IMR-90 (cell line): ENCODE data around the gene SLC35F3. TPM values are rescaled to one million over a fixed set of nuclear protein-coding genes. Genes with fewer than 3 reads are reported as not detected.

Experiments used
- ATAC-seq: fragments of 200-7000 bp; cut with Tn5 transposase; 2 replicates; pipeline ENCODE4 v1.9.1; 2020; ENCODE audit warnings: low read depth, mild to moderate bottlenecking, moderate library complexity
- BruUV-seq: library from RNA; stranded (reverse); fragments of 400-500 nt; replicated peaks from 2 replicates; lab custom pipeline; 2021; lab: Mats Ljungman, UMichigan
- CTCF ChIA-PET: fragments of 300-600 bp; formaldehyde crosslinking; extraction: SDS; loops from one replicate; lab custom pipeline; 2021; ENCODE audit warnings: antibody characterized with exemption; lab: Yijun Ruan, JAX
- POLR2A ChIA-PET: fragments of 300-600 bp; sonication (Branson Sonifier 250); formaldehyde crosslinking; loops from one replicate; lab custom pipeline; 2022; ENCODE audit warnings: antibody characterized with exemption; ENCODE audit not compliant: unreplicated experiment; lab: Charles Lee
- DNase-seq: peaks from one replicate; pipeline ENCODE4 v3.0.0; 2013
- H2AFZ ChIP-seq: replicated peaks from 2 replicates; pipeline ENCODE3; 2013; ENCODE audit warnings: low read length, mild to moderate bottlenecking; ENCODE audit not compliant: poor library complexity
- H2AK5ac ChIP-seq: 2 replicates; pipeline ENCODE4 v1.6.1; 2013; ENCODE audit warnings: low read depth, low read length, inconsistent platforms
- H2AK9ac ChIP-seq: replicated peaks from 2 replicates; pipeline ENCODE3; 2013; ENCODE audit warnings: mild to moderate bottlenecking, low read depth, low read length, moderate library complexity; ENCODE audit not compliant: poor library complexity
- H2BK120ac ChIP-seq: 2 replicates; pipeline ENCODE4 v1.6.1; 2013; ENCODE audit warnings: low read depth, low read length, inconsistent platforms
- H2BK15ac ChIP-seq: 3 replicates; pipeline ENCODE4 v1.6.1; 2013; ENCODE audit warnings: low read depth, low read length, inconsistent platforms
- H2BK20ac ChIP-seq: 2 replicates; pipeline ENCODE4 v1.6.1; 2013; ENCODE audit warnings: low read depth, mild to moderate bottlenecking, inconsistent platforms, low read length, moderate library complexity
- H2BK5ac ChIP-seq: 2 replicates; pipeline ENCODE4 v1.6.1; 2013; ENCODE audit warnings: mild to moderate bottlenecking, low read depth, low read length, inconsistent platforms; ENCODE audit not compliant: poor library complexity, severe bottlenecking
- H3K14ac ChIP-seq: replicated peaks from 2 replicates; pipeline ENCODE4 v1.6.1; 2013; ENCODE audit warnings: low read depth, low read length, inconsistent platforms
- H3K18ac ChIP-seq: 2 replicates; pipeline ENCODE4 v1.6.1; 2013; ENCODE audit warnings: low read depth, low read length, control low read depth
- H3K23ac ChIP-seq: 2 replicates; pipeline ENCODE4 v1.6.1; 2013; ENCODE audit warnings: low read depth, low read length, inconsistent platforms
- H3K27ac ChIP-seq: 2 replicates; pipeline ENCODE4 v1.5.1; 2013; ENCODE audit warnings: mild to moderate bottlenecking, control low read depth, low read length; ENCODE audit not compliant: insufficient read depth
- H3K27me3 ChIP-seq: 2 replicates; pipeline ENCODE4 v1.6.1; 2013; ENCODE audit warnings: low read length; ENCODE audit not compliant: control insufficient read depth, insufficient read depth
- H3K36me3 ChIP-seq: 2 replicates; pipeline ENCODE4 v1.6.1; 2013; ENCODE audit warnings: low read length, mixed read lengths; ENCODE audit not compliant: control insufficient read depth, insufficient read depth
- H3K4ac ChIP-seq: 2 replicates; pipeline ENCODE4 v1.6.1; 2013; ENCODE audit warnings: low read depth, low read length, inconsistent platforms
- H3K4me1 ChIP-seq: 2 replicates; pipeline ENCODE4 v1.6.1; 2013; ENCODE audit warnings: low read length, mixed read lengths; ENCODE audit not compliant: control insufficient read depth, insufficient read depth
- H3K4me2 ChIP-seq: 2 replicates; pipeline ENCODE4 v1.6.1; 2013; ENCODE audit warnings: low read depth, mild to moderate bottlenecking, control low read depth, low read length, moderate library complexity
- H3K4me3 ChIP-seq: 2 replicates; pipeline ENCODE4 v1.5.1; 2013; ENCODE audit warnings: low read depth, mild to moderate bottlenecking, control low read depth, low read length, moderate library complexity; ENCODE audit not compliant: insufficient read depth
- H3K56ac ChIP-seq: 2 replicates; pipeline ENCODE4 v1.6.1; 2013; ENCODE audit warnings: low read length, inconsistent platforms; ENCODE audit not compliant: insufficient read depth; ENCODE audit errors: extremely low read depth
- H3K79me1 ChIP-seq, 2 experiments: 2 replicates each; pipeline ENCODE4 v1.6.1; 2013; ENCODE audit warnings: low read length in 2 of 2, inconsistent platforms in 1 of 2, low read depth in 1 of 2
- H3K9ac ChIP-seq: 2 replicates; pipeline ENCODE4 v1.6.1; 2013; ENCODE audit warnings: low read depth, low read length, control low read depth
- H3K9me1 ChIP-seq: 2 replicates; pipeline ENCODE4 v1.6.1; 2013; ENCODE audit warnings: low read length, inconsistent platforms; ENCODE audit not compliant: insufficient read depth
- H3K9me3 ChIP-seq: 2 replicates; pipeline ENCODE4 v1.6.1; 2013; ENCODE audit warnings: low read length; ENCODE audit not compliant: control insufficient read depth, insufficient read depth
- H4K20me1 ChIP-seq: 2 replicates; pipeline ENCODE4 v1.6.1; 2013; ENCODE audit warnings: low read length, inconsistent platforms; ENCODE audit not compliant: insufficient read depth
- H4K5ac ChIP-seq: 2 replicates; pipeline ENCODE4 v1.6.1; 2013; ENCODE audit warnings: mild to moderate bottlenecking, low read depth, low read length, control low read depth
- H4K8ac ChIP-seq, 2 experiments: 2 replicates each; pipeline ENCODE4 v1.6.1; 2013; ENCODE audit warnings: low read depth in 2 of 2, low read length in 2 of 2, control low read depth in 1 of 2, inconsistent platforms in 1 of 2
- H4K91ac ChIP-seq: 2 replicates; pipeline ENCODE4 v1.6.1; 2013; ENCODE audit warnings: low read depth, low read length, inconsistent platforms; ENCODE audit not compliant: insufficient read depth
- CEBPB ChIP-seq: IDR thresholded peaks from 2 replicates; pipeline ENCODE4 v1.6.1; 2012; ENCODE audit warnings: low read depth, low read length, improper control_type of control experiment
- MAZ ChIP-seq: IDR thresholded peaks from 2 replicates; pipeline ENCODE4 v1.6.1; 2012; ENCODE audit warnings: low read depth, mild to moderate bottlenecking, low read length, improper control_type of control experiment, moderate library complexity, borderline replicate concordance
- RAD21 ChIP-seq: IDR thresholded peaks from 2 replicates; pipeline ENCODE4 v1.6.1; 2012; ENCODE audit warnings: low read length, improper control_type of control experiment
- RFX5 ChIP-seq: IDR thresholded peaks from 2 replicates; pipeline ENCODE4 v1.8.0; 2012; ENCODE audit warnings: low read depth, mild to moderate bottlenecking, low read length, moderate library complexity
- SMC3 ChIP-seq: fragments of 150-350 bp; IDR thresholded peaks from 2 replicates; pipeline ENCODE4 v1.6.1; 2016; ENCODE audit warnings: low read depth, mild to moderate bottlenecking, antibody characterized with exemption, low read length, moderate library complexity
- WGBS, 2 experiments: methylation state at CpG; one replicate each; pipeline versions ENCODE4 v1.1.5 to v1.1.7; 2013; ENCODE audit warnings: missing lambda C conversion rate in 2 of 2; ENCODE audit not compliant: insufficient read length in 1 of 2; ENCODE audit errors: extremely low coverage in 2 of 2; 5-methylcytosine and 5-hydroxymethylcytosine counted together
- dilution Hi-C: fragments of 300-500 bp; cut with HindIII; formaldehyde crosslinking; loops from one replicate; pipeline ENCODE4 v1.14.3; 2018; ENCODE audit warnings: low sequenced_read_pairs; ENCODE audit not compliant: unreplicated experiment
- in situ Hi-C: fragments of 300-500 bp; cut with MboI; formaldehyde crosslinking; loops from 3 replicates; pipeline ENCODE4 v1.14.3; 2019; ENCODE audit warnings: low sequenced_read_pairs, inconsistent platforms, mixed read lengths
- intact Hi-C: fragments of 100-400 bp; cut with micrococcal nuclease; formaldehyde crosslinking; loops from 2 replicates; pipeline ENCODE4 v1.10.0; 2022
- polyA plus RNA-seq, 3 experiments: library from polyadenylated mRNA; depleted of rRNA; stranded (reverse); fragments of >200 nt; gene quantifications; 2 replicates each; pipeline ENCODE4 v1.2.3, GENCODE V29; 2012; ENCODE audit warnings: low replicate concordance in 1 of 3
- total RNA-seq: library from RNA; depleted of rRNA; stranded (reverse); fragments of >200 nt; gene quantifications from 2 replicates; pipeline ENCODE4 v1.2.3, GENCODE V29; 2012
- TF ChIP-seq, protein P1 (sequence below): fragments of 150-350 bp; IDR thresholded peaks from 2 replicates; pipeline ENCODE4 v1.6.1; 2017; ENCODE audit warnings: mild to moderate bottlenecking, antibody characterized with exemption, low read length, low read depth
- TF ChIP-seq, protein P2 (sequence below): conservative IDR thresholded peaks from 2 replicates; pipeline ENCODE4 v1.5.1; 2012; ENCODE audit warnings: mild to moderate bottlenecking, low read depth, low read length, improper control_type of control experiment

Gene SLC35F3
- total and polyA plus RNA-seq, 2 of the 4 experiments (the other 2 are of a cell fraction), result under 0.01 to 0.17 TPM

DNA sequence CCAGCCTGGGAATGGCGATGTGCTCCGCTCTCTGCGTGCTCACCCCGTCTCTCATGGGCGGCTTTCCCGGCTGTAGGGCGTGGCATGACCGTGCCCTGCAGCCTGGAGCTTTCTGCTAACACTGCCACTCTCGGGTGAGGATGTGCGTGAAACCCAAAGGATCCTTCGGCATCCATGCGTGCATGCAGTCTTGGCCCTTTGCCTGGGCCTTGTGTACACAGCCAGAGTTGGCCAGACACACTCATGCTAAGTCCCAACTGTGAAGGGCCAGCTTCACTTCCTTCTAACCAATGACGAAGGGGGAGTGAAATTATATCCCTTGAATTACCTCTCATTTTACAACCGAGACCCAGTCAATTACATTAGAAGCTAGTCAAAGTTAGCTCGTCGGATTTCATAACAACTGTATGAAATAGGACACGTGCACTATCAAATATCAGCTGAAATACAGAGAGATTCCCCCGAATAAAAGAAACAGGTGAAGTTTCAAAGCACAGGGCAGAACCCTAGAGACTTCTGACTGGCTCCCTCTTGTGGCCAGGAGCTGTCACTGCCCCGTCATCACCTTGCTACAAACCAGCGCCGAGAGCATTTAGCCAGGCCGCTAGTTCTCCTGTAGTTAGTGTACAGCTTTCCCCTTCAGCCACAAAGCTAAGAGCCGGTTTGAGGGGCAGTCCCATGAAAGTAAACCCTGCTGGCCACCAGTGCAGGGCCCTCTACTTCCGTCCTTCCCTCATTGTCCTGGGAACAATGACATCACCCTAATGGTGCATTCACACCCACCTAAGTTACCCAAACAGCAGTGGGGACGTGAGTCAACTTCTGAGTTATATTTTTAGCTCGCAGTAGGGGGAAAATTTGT lies 405.4 kb downstream of the SLC35F3 start:
- Histone ChIP-seq H2BK20ac (no peak overlapping the region), H3K14ac (no peak overlapping the region), H2BK120ac (no peak overlapping the region), H3K4me1 (peaks cover 3% of the 10 kb centered on the region; the same call in 1 of the 2 replicates), H3K9ac (no peak overlapping the region), H3K18ac (no peak overlapping the region), H2BK15ac (no peak overlapping the region), H3K56ac (no peak overlapping the region), H3K27me3 (peaks cover 2% of the 10 kb centered on the region; the same call in 1 of the 2 replicates), H3K4me2 (peak overlapping the region; percentile 75), H2AK5ac (no peak overlapping the region), H4K20me1 (no peaks in the 10 kb centered on the region), H3K23ac (no peak overlapping the region), H3K9me1 (no peaks in the 10 kb centered on the region), H2AK9ac (no peak overlapping the region), H3K27ac (no peak overlapping the region), H3K79me1 (no peaks in the 10 kb centered on the region), H3K4ac (no peak overlapping the region), H4K5ac (no peak overlapping the region), H3K4me3 (peak overlapping the region; percentile 17; the same call in 1 of the 2 replicates), H3K36me3 (no peaks in the 10 kb centered on the region), H2BK5ac (no peak overlapping the region), H4K91ac (no peak overlapping the region), H3K9me3 (no peaks in the 10 kb centered on the region), H2AFZ (peak overlapping the region; percentile 81), H4K8ac (no peak overlapping the region)
- intact Hi-C loops (loop anchor here (1.0 to 2.0 kb wide), 3 partner anchors 95 to 196 kb away; no protein-coding TSS in a partner anchor), dilution Hi-C loops (no loop called here), in situ Hi-C loops (loop anchor here (25.0 kb wide), 1 partner anchor 173 kb away; no protein-coding TSS in a partner anchor)
- TF ChIP-seq, protein P1, sequence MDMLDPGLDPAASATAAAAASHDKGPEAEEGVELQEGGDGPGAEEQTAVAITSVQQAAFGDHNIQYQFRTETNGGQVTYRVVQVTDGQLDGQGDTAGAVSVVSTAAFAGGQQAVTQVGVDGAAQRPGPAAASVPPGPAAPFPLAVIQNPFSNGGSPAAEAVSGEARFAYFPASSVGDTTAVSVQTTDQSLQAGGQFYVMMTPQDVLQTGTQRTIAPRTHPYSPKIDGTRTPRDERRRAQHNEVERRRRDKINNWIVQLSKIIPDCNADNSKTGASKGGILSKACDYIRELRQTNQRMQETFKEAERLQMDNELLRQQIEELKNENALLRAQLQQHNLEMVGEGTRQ, result no peak
- TF ChIP-seq SMC3 (peak; percentile 60), CEBPB (no peak), RFX5 (peak; percentile 9; the same call in 1 of the 2 replicates), MAZ (no peak), RAD21 (peak; percentile 55)
- TF ChIP-seq, protein P2, sequence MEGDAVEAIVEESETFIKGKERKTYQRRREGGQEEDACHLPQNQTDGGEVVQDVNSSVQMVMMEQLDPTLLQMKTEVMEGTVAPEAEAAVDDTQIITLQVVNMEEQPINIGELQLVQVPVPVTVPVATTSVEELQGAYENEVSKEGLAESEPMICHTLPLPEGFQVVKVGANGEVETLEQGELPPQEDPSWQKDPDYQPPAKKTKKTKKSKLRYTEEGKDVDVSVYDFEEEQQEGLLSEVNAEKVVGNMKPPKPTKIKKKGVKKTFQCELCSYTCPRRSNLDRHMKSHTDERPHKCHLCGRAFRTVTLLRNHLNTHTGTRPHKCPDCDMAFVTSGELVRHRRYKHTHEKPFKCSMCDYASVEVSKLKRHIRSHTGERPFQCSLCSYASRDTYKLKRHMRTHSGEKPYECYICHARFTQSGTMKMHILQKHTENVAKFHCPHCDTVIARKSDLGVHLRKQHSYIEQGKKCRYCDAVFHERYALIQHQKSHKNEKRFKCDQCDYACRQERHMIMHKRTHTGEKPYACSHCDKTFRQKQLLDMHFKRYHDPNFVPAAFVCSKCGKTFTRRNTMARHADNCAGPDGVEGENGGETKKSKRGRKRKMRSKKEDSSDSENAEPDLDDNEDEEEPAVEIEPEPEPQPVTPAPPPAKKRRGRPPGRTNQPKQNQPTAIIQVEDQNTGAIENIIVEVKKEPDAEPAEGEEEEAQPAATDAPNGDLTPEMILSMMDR, result peak; percentile 71
- WGBS, 2 experiments, result 41% methylated on average over 16 of the region's 26 CpGs; no CpG with 5 or more reads in 1 of the 2 experiments
- no TSS peak for BruUV-seq
- POLR2A ChIA-PET, result no interaction called here
- ATAC-seq (peak; percentile 89), DNase-seq (peak; percentile 46)
- CTCF ChIA-PET, result interaction anchor here (0.7 to 2.8 kb wide), 22 partner anchors 8 to 940 kb away, joined by 3 to 16 read pairs (median 4); no protein-coding TSS in a partner anchor
